SK-N-MC (cell line): ENCODE results near the gene FREM1.
A peak's percentile ranks its signal among the peaks of the same experiment; 100 is the strongest.

Experiments used
- DNase-seq: peaks from one replicate; pipeline ENCODE4 v3.0.0-alpha.2; 2011; ENCODE audit warnings: low read depth, low spot score
- H3K27ac ChIP-seq: fragments of 200-600 bp; sonication (generic); 2 replicates; pipeline ENCODE4 v1.5.1; 2016; ENCODE audit warnings: mixed run types
- H3K36me3 ChIP-seq: fragments of 200-600 bp; sonication (generic); 2 replicates; pipeline ENCODE4 v1.6.1; 2017; ENCODE audit warnings: antibody characterized with exemption, low read length, mixed read lengths; ENCODE audit not compliant: insufficient read depth
- H3K4me3 ChIP-seq: fragments of 200-600 bp; sonication (generic); 2 replicates; pipeline ENCODE4 v1.5.1; 2016
- H3K9ac ChIP-seq: fragments of 200-600 bp; sonication (generic); 2 replicates; pipeline ENCODE4 v1.8.0; 2017; ENCODE audit warnings: mixed run types, mixed read lengths; ENCODE audit not compliant: insufficient read length
- H3K9me3 ChIP-seq: fragments of 200-600 bp; sonication (generic); 2 replicates; pipeline ENCODE4 v1.6.1; 2017; ENCODE audit warnings: low read depth, mild to moderate bottlenecking, antibody characterized with exemption, low read length, moderate library complexity, mixed read lengths
- EZH2 ChIP-seq: fragments of 200-600 bp; sonication (generic); IDR thresholded peaks from one replicate; pipeline ENCODE4 v1.6.1; 2017; ENCODE audit warnings: antibody characterized with exemption
- FOXP2 ChIP-seq: optimal IDR thresholded peaks from 2 replicates; pipeline ENCODE3; 2011; ENCODE audit warnings: mild to moderate bottlenecking, moderate library complexity; ENCODE audit not compliant: insufficient read depth; ENCODE audit errors: extremely low read length, control extremely low read depth
- POLR2AphosphoS5 ChIP-seq: IDR thresholded peaks from 2 replicates; pipeline ENCODE4 v1.6.1; 2012; ENCODE audit warnings: mild to moderate bottlenecking, low read depth, low read length, borderline replicate concordance

FREM1 gene

DNA sequence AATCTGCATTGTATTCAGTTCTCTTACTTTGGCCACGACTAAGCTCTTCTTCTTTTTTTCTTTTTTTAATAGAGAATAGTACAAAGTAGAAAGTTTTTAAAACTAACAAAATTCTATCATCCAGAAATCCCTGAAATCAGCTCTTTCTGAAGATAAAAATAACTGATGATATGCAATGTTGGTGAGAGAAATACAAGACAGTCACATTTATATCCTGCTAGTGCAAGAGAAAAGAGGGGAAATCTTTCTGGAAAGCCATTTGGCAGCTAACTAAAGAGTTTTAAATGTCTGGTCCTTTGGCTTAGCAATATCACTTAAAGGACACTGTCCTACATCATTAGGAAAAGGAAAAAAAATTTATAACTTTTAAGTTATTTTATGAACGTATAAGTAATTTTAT, 27.0 kb upstream of the FREM1 start:
- Histone ChIP-seq H3K27ac (peak overlapping the region; percentile 88; the same call in 1 of the 2 replicates), H3K4me3 (0 out of 2 replicates have a peak overlapping the region, but pooled peaks have one; percentile 52), H3K9ac (peak overlapping the region; percentile 20), H3K36me3 (0 out of 2 replicates have a peak, but pooled peaks cover 4% of the 10 kb centered on the region), H3K9me3 (no peaks in the 10 kb centered on the region)
- TF ChIP-seq POLR2AphosphoS5 (no peak), FOXP2 (no peak), EZH2 (no peak)
- no peak for DNase-seq

DNA sequence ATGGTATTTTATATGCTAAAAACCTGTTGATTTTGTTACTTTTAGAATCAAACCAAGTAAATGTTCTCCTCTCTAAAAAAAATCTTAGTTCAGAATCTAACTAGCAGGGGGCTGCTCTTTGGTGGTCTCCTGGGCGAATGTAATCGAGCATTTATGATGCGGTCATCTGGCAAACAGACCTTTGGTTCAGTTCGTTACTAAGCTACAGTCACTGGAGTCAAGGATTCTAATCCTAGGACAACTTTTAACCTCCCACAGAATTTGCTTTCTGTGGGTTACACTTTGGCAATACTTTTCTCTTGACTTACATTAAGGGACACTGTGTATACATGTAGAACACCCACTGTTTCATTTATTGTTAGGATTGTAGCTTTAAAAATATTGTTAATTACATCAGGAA, 26.3 kb upstream of the FREM1 start:
- peak overlapping the region; percentile 52 for H3K4me3 ChIP-seq
- H3K9me3 ChIP-seq = no peaks in the 10 kb centered on the region
- TF ChIP-seq FOXP2 = no peak
- no peak for TF ChIP-seq EZH2
- TF ChIP-seq POLR2AphosphoS5 = no peak
- 0 out of 2 replicates have a peak, but pooled peaks cover 4% of the 10 kb centered on the region for H3K36me3 ChIP-seq
- H3K9ac ChIP-seq = peak overlapping the region; percentile 20
- DNase-seq = no peak
- peak overlapping the region; percentile 88 for H3K27ac ChIP-seq

DNA sequence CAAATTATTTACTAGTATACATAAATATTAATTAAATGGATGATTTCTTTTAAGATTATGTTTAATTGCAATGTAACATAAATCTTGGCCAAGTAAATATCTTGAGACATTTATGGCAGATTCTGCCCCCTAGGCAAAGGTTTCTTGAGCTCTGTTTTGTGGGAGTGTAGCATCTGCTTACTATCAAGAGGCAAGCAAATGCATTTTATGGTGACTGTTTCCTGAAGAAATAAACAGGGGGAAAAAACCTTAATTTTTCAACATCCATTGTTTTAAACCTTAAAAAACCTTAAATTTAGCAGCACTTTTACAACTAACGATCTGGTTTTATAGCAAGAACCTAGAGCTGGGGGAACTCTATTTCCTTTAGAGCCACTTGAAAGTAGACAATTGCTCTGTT, 25.7 kb upstream of the FREM1 start:
- no peaks in the 10 kb centered on the region for H3K9me3 ChIP-seq
- no peak for TF ChIP-seq EZH2
- TF ChIP-seq FOXP2 = peak; percentile 87
- TF ChIP-seq POLR2AphosphoS5 = peak; percentile 82; the same call in 1 of the 2 replicates
- peak overlapping the region; percentile 88 for H3K27ac ChIP-seq
- peaks cover 9% of the 10 kb centered on the region for H3K36me3 ChIP-seq
- peak; percentile 95 for DNase-seq
- no peak overlapping the region for H3K9ac ChIP-seq
- H3K4me3 ChIP-seq = peak overlapping the region; percentile 52

DNA sequence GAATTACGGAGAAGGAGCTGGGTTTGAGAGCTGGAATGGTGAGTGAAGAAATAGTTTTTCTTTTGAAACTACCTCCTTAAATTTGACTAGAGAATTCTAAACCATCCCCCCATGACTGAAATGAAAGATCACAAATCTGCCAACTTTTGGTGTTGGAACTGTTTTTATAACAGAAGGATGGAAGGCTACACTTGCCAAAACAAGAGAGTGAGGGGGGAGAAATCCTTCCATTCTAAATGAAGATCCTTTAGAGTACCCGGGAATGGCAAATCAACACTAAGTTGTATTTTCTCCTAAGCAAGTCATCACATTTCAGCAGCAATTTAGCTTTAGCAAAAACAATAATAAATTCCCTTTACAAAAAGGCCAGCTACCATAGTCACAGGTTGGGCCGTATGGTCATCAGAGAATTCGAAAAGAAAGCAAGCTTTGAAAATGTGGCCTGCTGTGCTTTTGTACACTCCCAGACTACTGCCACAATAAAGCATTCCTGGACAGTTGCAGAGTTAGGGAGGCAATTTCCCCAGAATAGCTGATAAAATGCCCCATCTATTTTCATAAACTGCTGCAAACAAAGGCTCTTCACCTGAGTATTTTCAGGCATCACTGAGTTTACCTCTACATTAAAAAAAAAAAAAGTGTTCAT, 25.0 kb upstream of the FREM1 start:
- peak overlapping the region; percentile 61; the same call in 1 of the 2 replicates for H3K27ac ChIP-seq
- TF ChIP-seq POLR2AphosphoS5 (no peak), EZH2 (no peak), FOXP2 (no peak)
- H3K9me3 ChIP-seq = no peaks in the 10 kb centered on the region
- peaks cover 17% of the 10 kb centered on the region for H3K36me3 ChIP-seq
- DNase-seq = no peak
- H3K4me3 ChIP-seq = no peak overlapping the region
- H3K9ac ChIP-seq = no peak overlapping the region

DNA sequence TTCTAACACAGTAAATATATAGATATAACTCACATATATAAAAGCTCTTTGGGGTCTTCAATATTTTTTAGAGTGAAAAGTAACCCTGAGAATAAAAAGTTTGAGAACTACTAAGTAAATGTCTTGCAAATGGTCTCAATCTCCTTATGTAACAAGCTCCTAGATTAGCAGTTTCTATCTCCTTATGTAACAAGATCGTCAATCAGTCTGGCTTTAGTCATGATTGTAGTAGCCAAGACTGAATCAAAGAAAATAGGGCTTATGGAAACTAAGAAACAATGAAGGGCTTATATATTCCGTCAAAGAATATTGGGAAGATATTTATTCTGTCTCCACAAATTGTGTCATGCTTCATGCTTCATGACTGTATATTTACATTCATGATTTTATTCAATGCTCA, 22.4 kb upstream of the FREM1 start:
- H3K27ac ChIP-seq = no peak overlapping the region
- no peaks in the 10 kb centered on the region for H3K9me3 ChIP-seq
- peaks cover 26% of the 10 kb centered on the region for H3K36me3 ChIP-seq
- no peak overlapping the region for H3K9ac ChIP-seq
- no peak for DNase-seq
- TF ChIP-seq FOXP2 (no peak), EZH2 (no peak), POLR2AphosphoS5 (no peak)
- H3K4me3 ChIP-seq = no peak overlapping the region

DNA sequence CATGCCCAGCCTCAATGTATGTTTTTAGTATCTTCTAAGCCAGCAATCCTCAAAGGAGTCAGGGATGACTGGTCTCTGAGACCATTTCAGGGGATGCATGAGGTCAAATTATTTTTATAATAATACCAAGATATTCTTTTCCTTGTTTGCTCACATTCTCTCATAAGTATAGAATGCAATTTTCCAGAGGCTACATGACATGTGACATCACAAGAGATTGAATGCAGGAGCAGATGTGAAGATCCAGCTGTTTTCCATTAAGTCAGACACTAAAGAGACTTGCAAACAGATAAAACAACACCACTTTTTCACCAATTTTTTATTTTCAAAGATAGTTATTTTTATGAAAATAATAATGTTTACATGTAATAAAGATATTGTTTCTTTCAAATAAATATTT, 22.0 kb upstream of the FREM1 start:
- Histone ChIP-seq H3K9me3 (no peaks in the 10 kb centered on the region), H3K9ac (no peak overlapping the region), H3K27ac (no peak overlapping the region), H3K36me3 (peaks cover 26% of the 10 kb centered on the region), H3K4me3 (no peak overlapping the region)
- TF ChIP-seq EZH2 (no peak), POLR2AphosphoS5 (no peak), FOXP2 (no peak)
- no peak for DNase-seq

DNA sequence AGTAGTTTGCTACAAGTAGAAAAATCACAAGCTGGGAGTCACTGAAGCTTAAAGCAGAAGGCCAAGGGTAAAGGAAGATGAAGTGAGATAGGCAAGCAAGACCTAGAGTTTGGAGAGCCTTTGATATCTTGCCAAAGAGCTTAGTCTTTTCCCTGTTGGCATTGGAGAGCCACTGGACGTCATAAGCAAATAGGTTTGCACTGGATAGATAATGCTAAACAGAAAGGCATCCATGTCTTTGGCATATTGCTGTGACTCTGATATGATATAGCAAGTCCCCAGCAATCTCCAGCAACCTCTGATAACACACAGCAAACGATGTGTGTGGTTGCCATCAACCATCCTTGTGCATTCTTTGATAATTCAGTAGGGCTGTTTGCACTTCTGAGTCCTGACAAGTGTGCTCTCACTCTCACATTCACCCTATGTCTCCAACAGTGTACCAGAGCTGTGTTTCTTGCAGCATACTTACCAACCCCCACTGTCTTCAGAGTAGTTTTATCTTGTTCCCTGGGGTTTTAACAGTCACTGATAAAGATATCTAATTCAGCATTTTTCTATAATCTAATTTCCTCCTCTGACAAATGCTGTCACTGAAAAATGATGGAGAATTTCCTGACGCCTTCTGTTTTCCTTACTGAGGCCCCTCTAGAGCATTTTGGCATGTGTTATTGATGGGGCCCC, 16.9 kb upstream of the FREM1 start:
- peak; percentile 94 for TF ChIP-seq POLR2AphosphoS5
- peak; percentile 96 for TF ChIP-seq FOXP2
- TF ChIP-seq EZH2 = no peak
- peak overlapping the region; percentile 97 for H3K27ac ChIP-seq
- H3K4me3 ChIP-seq = peak overlapping the region; percentile 43
- peak; percentile 98 for DNase-seq
- H3K9ac ChIP-seq = no peak overlapping the region
- H3K36me3 ChIP-seq = peaks cover 22% of the 10 kb centered on the region
- no peaks in the 10 kb centered on the region for H3K9me3 ChIP-seq

DNA sequence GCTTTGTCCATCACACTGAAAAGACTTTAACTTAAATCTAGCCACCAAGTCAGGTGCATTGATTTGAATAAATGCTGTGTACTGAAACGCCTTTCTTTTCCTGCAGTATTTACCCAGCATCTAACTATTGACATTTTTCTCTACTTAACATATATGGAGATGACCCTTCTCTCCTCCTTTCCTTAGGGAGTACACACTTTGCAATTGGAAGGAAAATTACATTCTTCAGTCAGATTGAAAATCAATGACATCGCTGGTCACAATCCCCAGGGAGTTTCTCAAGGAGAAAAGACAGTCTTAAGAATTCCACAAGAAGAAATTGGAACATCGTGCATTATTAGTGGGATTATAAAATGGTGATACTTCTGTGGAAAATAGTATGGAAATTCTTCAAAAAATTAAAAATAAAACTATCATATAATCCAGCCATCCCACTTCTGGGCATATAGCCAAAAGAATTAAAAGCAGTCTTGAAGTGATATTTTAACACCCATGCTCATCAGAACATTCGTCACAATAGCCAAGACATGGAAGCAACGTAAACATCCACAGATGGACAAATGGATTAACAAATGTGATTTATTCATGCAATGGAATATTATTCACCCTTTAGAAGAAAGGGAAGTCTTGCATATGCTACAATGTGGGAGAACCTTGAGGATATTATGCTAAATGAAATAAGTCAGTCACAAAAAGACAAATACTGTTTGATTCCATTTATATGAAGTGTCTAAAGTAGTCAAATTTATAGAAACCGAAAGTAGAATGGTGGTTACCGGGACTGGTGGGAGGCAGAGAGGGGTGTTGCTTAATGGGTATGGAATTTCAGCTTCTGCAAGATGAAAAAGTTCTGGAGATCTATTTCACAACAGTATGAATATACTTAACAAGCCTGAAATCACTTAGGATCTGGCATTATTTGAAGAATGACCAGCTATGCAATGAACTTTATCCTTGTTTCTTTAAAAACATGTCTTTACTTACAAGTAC, 14.3 kb upstream of the FREM1 start:
- H3K4me3 ChIP-seq = peak overlapping the region; percentile 79

More for the DNA sequence above, 14.3 kb upstream of the FREM1 start:
- Histone ChIP-seq H3K27ac (peak overlapping the region; percentile 97), H3K36me3 (peaks cover 2% of the 10 kb centered on the region; the same call in 1 of the 2 replicates), H3K9me3 (no peaks in the 10 kb centered on the region), H3K9ac (peak overlapping the region; percentile 55)
- TF ChIP-seq FOXP2 (no peak), EZH2 (no peak), POLR2AphosphoS5 (no peak)
- DNase-seq = peak; percentile 68
